Ectodermal cell (in vitro differentiated cells): ENCODE measurements around the gene PIEZO1.
"Not testable (repeated sequence)": the region's sequence is repeated elsewhere in the genome, so short reads cannot be mapped to it uniquely, and the experiment has no call there.

ENCODE experiments used
- H3K27ac ChIP-seq: 2 replicates; pipeline ENCODE4 v1.7.0; 2013; ENCODE audit warnings: mild to moderate bottlenecking, low read depth, low read length; ENCODE audit not compliant: insufficient read depth, poor library complexity, severe bottlenecking
- H3K27me3 ChIP-seq: 2 replicates; pipeline ENCODE4 v1.7.0; 2013; ENCODE audit warnings: mild to moderate bottlenecking, low read length; ENCODE audit not compliant: insufficient read depth, control insufficient read depth, poor library complexity, severe bottlenecking
- H3K36me3 ChIP-seq: one replicate; pipeline ENCODE4 v1.7.0; 2013; ENCODE audit warnings: low read length; ENCODE audit not compliant: control insufficient read depth, insufficient read depth
- H3K4me1 ChIP-seq: one replicate; pipeline ENCODE4 v1.7.0; 2013; ENCODE audit warnings: low read length; ENCODE audit not compliant: control insufficient read depth, insufficient read depth
- H3K4me3 ChIP-seq: 2 replicates; pipeline ENCODE4 v1.7.0; 2013; ENCODE audit warnings: low read depth, low read length, control low read depth; ENCODE audit not compliant: insufficient read depth
- H3K9me3 ChIP-seq: 2 replicates; pipeline ENCODE4 v1.7.0; 2013; ENCODE audit warnings: mild to moderate bottlenecking, low read length, moderate library complexity; ENCODE audit not compliant: control insufficient read depth
- WGBS, 2 experiments: methylation state at CpG; one replicate each; pipeline ENCODE4 v1.1.7; 2013; ENCODE audit warnings: missing lambda C conversion rate in 2 of 2; 5-methylcytosine and 5-hydroxymethylcytosine counted together

PIEZO1 gene

GRCh38 chr16:88824256-88825077 is 39.4 kb upstream of the PIEZO1 start:
- Histone ChIP-seq H3K4me3 (no peak overlapping the region), H3K27me3 (no peaks in the 10 kb centered on the region), H3K4me1 (no peaks in the 10 kb centered on the region), H3K27ac (no peak overlapping the region), H3K9me3 (no peaks in the 10 kb centered on the region), H3K36me3 (no peaks in the 10 kb centered on the region)
- 91% methylated on average over 33 of the region's 33 CpGs for WGBS, 2 experiments

- not testable (repeated sequence) for H3K36me3 ChIP-seq, H3K4me1 ChIP-seq, H3K4me3 ChIP-seq, H3K9me3 ChIP-seq, H3K27me3 ChIP-seq, H3K27ac ChIP-seq
- WGBS, 2 experiments: 95% methylated on average over 30 of the region's 31 CpGs
Measured at GRCh38 chr16:88823646-88824045, 38.6 kb upstream of the PIEZO1 start.

- 94% methylated on average over 24 of the region's 24 CpGs for WGBS, 2 experiments
- Histone ChIP-seq H3K4me3 (no peak overlapping the region), H3K9me3 (no peaks in the 10 kb centered on the region), H3K4me1 (no peaks in the 10 kb centered on the region), H3K36me3 (no peaks in the 10 kb centered on the region), H3K27ac (no peak overlapping the region), H3K27me3 (no peaks in the 10 kb centered on the region)
Measured at GRCh38 chr16:88822281-88823040, 37.4 kb upstream of the PIEZO1 start.

GRCh38 chr16:88821168-88821850 is 36.3 kb upstream of the PIEZO1 start:
- Histone ChIP-seq H3K27ac (no peak overlapping the region), H3K27me3 (no peaks in the 10 kb centered on the region), H3K4me3 (no peak overlapping the region), H3K9me3 (no peaks in the 10 kb centered on the region), H3K36me3 (no peaks in the 10 kb centered on the region), H3K4me1 (no peaks in the 10 kb centered on the region)
- WGBS, 2 experiments: 88% methylated on average over 22 of the region's 22 CpGs

GRCh38 chr16:88820385-88821025 is 35.5 kb upstream of the PIEZO1 start:
- no peaks in the 10 kb centered on the region for H3K9me3 ChIP-seq
- no peaks in the 10 kb centered on the region for H3K27me3 ChIP-seq
- no peaks in the 10 kb centered on the region for H3K36me3 ChIP-seq
- H3K4me1 ChIP-seq: no peaks in the 10 kb centered on the region
- H3K4me3 ChIP-seq: no peak overlapping the region
- WGBS, 2 experiments: 86 to 88% methylated on average over 20 of the region's 20 CpGs
- H3K27ac ChIP-seq: no peak overlapping the region

DNA sequence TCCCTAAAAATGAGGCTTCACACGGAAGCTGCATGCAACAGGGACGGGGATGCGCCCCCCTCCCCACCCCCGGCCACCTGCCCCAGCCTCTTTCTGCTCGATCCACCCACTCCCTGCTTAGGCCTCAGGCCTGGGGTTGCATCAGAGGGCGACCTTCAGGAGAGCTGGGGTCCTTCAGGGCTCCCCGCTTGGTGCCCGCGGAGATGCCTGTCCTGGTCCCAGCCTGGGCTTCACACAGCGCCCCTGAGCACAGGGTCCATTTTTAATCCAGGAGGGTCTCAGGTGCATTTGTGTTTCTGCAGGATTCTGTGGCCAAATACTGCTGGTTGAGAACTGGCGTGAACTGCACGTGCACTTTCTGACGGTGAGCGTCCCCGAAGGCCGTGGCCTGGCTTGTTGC is 34.1 kb upstream of the PIEZO1 start:
- Histone ChIP-seq H3K36me3 (no peaks in the 10 kb centered on the region), H3K4me3 (no peak overlapping the region), H3K9me3 (no peaks in the 10 kb centered on the region), H3K27me3 (no peaks in the 10 kb centered on the region), H3K4me1 (no peaks in the 10 kb centered on the region), H3K27ac (no peak overlapping the region)
- 85 to 87% methylated on average over 16 of the region's 16 CpGs for WGBS, 2 experiments

- WGBS, 2 experiments: 96 to 97% methylated on average over 18 of the region's 18 CpGs
- Histone ChIP-seq H3K27ac (no peak overlapping the region), H3K4me1 (no peaks in the 10 kb centered on the region), H3K36me3 (no peaks in the 10 kb centered on the region), H3K27me3 (no peaks in the 10 kb centered on the region), H3K9me3 (no peaks in the 10 kb centered on the region), H3K4me3 (no peak overlapping the region)
Measured at GRCh38 chr16:88818575-88818874, 33.5 kb upstream of the PIEZO1 start.

- WGBS, 2 experiments: 94 to 95% methylated on average over 40 of the region's 40 CpGs
Measured at GRCh38 chr16:88817785-88818574, 33.0 kb upstream of the PIEZO1 start.

DNA sequence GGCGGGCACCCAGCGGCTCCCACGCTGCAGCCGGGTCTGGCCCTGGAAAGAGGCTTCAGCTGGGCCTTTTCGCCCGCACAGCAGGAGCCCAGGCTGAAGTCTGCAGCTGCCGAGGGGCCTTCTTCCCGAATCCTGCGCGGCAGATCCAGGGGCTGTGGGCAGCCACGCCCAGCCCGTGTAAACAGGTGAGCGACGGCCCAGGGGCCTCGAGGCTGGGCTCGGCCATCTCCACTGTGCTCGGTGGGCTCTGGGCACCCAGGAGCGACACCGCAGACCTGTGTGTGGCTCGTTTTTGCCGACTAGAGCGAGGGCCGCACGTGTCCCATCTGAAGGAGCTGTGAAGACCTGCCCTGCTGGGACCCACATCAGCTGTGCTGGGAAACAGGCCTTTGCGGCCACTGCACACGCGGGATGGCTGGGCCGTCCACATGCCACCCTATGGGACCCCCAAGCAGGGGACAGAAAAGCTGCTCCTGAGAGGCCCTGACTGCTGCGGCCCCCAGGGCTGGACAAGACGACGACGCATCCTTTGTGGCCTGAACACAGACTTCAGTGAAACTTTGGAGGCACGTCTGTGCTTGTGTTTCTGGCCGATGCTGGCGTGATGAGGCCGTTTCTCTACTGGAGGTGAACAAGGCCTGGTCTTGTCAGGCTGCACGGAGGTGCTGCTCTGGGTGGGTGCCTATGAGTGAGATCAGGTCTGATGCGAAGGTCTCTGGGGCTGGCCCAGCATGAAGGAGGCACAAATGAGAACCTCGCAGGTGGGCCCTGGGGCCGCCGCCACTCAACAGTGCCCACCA is 31.9 kb upstream of the PIEZO1 start:
- H3K4me1 ChIP-seq: no peaks in the 10 kb centered on the region
- H3K27ac ChIP-seq: no peak overlapping the region
- whole genome bisulfite sequencing, 2 experiments: 91 to 92% methylated on average over 41 of the region's 41 CpGs
- no peaks in the 10 kb centered on the region for H3K27me3 ChIP-seq
- no peak overlapping the region for H3K4me3 ChIP-seq
- H3K36me3 ChIP-seq: no peaks in the 10 kb centered on the region
- H3K9me3 ChIP-seq: no peaks in the 10 kb centered on the region

More at GRCh38 chr16:88817785-88818574, 33.0 kb upstream of the PIEZO1 start:
- no peaks in the 10 kb centered on the region for H3K27me3 ChIP-seq
- H3K36me3 ChIP-seq: no peaks in the 10 kb centered on the region
- no peaks in the 10 kb centered on the region for H3K4me1 ChIP-seq
- H3K9me3 ChIP-seq: no peaks in the 10 kb centered on the region
- no peak overlapping the region for H3K27ac ChIP-seq
- no peak overlapping the region for H3K4me3 ChIP-seq
